ENCODE data around the gene FRAS1. TPM values are rescaled to one million over a fixed set of nuclear protein-coding genes. Genes with fewer than 3 reads are reported as not detected.

The FRAS1 gene
- total and polyA plus RNA-seq, 9 donors = 0.16 to 5.3 (median 1.4) TPM

- TF ChIP-seq EP300 (IDR thresholded peaks at IDR 0.05) (no peak), POLR2A (IDR thresholded peaks at IDR 0.05) (no peak), CTCF (IDR thresholded peaks at IDR 0.05) (no peak)
- Histone ChIP-seq H3K27me3 (no peaks in the 10 kb centered on the region), H3K4me1 (ENCODE audit: insufficient read depth) (no peaks in the 10 kb centered on the region), H3K4me3 (no peak overlapping the region), H3K9me3 (no peaks in the 10 kb centered on the region), H3K27ac (no peak overlapping the region), H3K36me3 (no peaks in the 10 kb centered on the region)
- no peak for DNase-seq
- intact Hi-C loops (cut with DNase I) = no loop called here
- 82 to 94% (median 86%) methylated on average over 4 of the region's 4 CpGs for WGBS, 3 donors
Observed at GRCh38 chr4:78069319-78069718, 12.2 kb downstream of the FRAS1 start.

GRCh38 chr4:78069859-78070258, 12.7 kb downstream of the FRAS1 start:
- intact Hi-C loops (cut with DNase I) = no loop called here
- Histone ChIP-seq H3K27ac (no peak overlapping the region), H3K4me3 (no peak overlapping the region), H3K27me3 (no peaks in the 10 kb centered on the region), H3K9me3 (no peaks in the 10 kb centered on the region), H3K4me1 (ENCODE audit: insufficient read depth) (no peaks in the 10 kb centered on the region), H3K36me3 (no peaks in the 10 kb centered on the region)
- 68 to 91% (median 91%) methylated on average over 3 of the region's 3 CpGs for WGBS, 3 donors
- DNase-seq = no peak
- no peak for TF ChIP-seq POLR2A (IDR thresholded peaks at IDR 0.05)
- TF ChIP-seq EP300 (IDR thresholded peaks at IDR 0.05) = no peak
- no peak for TF ChIP-seq CTCF (IDR thresholded peaks at IDR 0.05)

GRCh38 chr4:78070731-78071282, 13.7 kb downstream of the FRAS1 start:
- WGBS, 3 donors = 66 to 83% (median 78%) methylated on average over 2 of the region's 2 CpGs
- Histone ChIP-seq H3K36me3 (no peaks in the 10 kb centered on the region), H3K27me3 (no peaks in the 10 kb centered on the region), H3K27ac (no peak overlapping the region), H3K4me1 (ENCODE audit: insufficient read depth) (no peaks in the 10 kb centered on the region), H3K4me3 (no peak overlapping the region), H3K9me3 (no peaks in the 10 kb centered on the region)
- intact Hi-C loops (cut with DNase I) = no loop called here
- TF ChIP-seq EP300 (IDR thresholded peaks at IDR 0.05) (no peak), POLR2A (IDR thresholded peaks at IDR 0.05) (no peak), CTCF (IDR thresholded peaks at IDR 0.05) (no peak)
- DNase-seq = no peak

GRCh38 chr4:78074759-78075158, 17.6 kb downstream of the FRAS1 start:
- H3K4me1 ChIP-seq (ENCODE audit: insufficient read depth) = no peaks in the 10 kb centered on the region
- no peaks in the 10 kb centered on the region for H3K27me3 ChIP-seq
- TF ChIP-seq POLR2A (IDR thresholded peaks at IDR 0.05) = no peak
- no peak for TF ChIP-seq CTCF (IDR thresholded peaks at IDR 0.05)
- no peak for TF ChIP-seq EP300 (IDR thresholded peaks at IDR 0.05)
- H3K27ac ChIP-seq = no peak overlapping the region
- DNase-seq = no peak
- intact Hi-C loops (cut with DNase I) = no loop called here
- H3K36me3 ChIP-seq = no peaks in the 10 kb centered on the region
- no peak overlapping the region for H3K4me3 ChIP-seq
- H3K9me3 ChIP-seq = no peaks in the 10 kb centered on the region
- WGBS, 3 donors = 58 to 76% (median 68%) methylated on average over 3 of the region's 3 CpGs

Measured in ovary (tissue), 9 donors.